ENCODE results near the gene TBL1XR1.

The TBL1XR1 gene

GRCh38 chr3:177110386-177110785, 86.9 kb downstream of the TBL1XR1 start:
- no peak for DNase-seq (ENCODE audit: low read depth, low spot score)

- DNase-seq (ENCODE audit: low read depth, low spot score): no peak
Observed at GRCh38 chr3:177109688-177110330, 87.5 kb downstream of the TBL1XR1 start.

GRCh38 chr3:177108648-177109047, 88.6 kb downstream of the TBL1XR1 start:
- DNase-seq (ENCODE audit: low read depth, low spot score): no peak

- no peak for DNase-seq (ENCODE audit: low read depth, low spot score)
Observed at GRCh38 chr3:177107461-177108239, 89.6 kb downstream of the TBL1XR1 start.

GRCh38 chr3:177106594-177106993, 90.7 kb downstream of the TBL1XR1 start:
- no peak for DNase-seq (ENCODE audit: low read depth, low spot score)

- DNase-seq (ENCODE audit: low read depth, low spot score): no peak
Observed at GRCh38 chr3:177106184-177106583, 91.1 kb downstream of the TBL1XR1 start.

- DNase-seq (ENCODE audit: low read depth, low spot score): no peak
Observed at GRCh38 chr3:177105623-177106022, 91.7 kb downstream of the TBL1XR1 start.

GRCh38 chr3:177104299-177104992, 92.8 kb downstream of the TBL1XR1 start:
- no peak for DNase-seq (ENCODE audit: low read depth, low spot score)

GRCh38 chr3:177102553-177102952, 94.7 kb downstream of the TBL1XR1 start:
- DNase-seq (ENCODE audit: low read depth, low spot score): no peak

GRCh38 chr3:177098551-177098950, 98.7 kb downstream of the TBL1XR1 start:
- no peak for DNase-seq (ENCODE audit: low read depth, low spot score)

GRCh38 chr3:177096615-177097014, 100.7 kb downstream of the TBL1XR1 start:
- no peak for DNase-seq (ENCODE audit: low read depth, low spot score)

GRCh38 chr3:177093966-177094365, 103.3 kb downstream of the TBL1XR1 start:
- DNase-seq (ENCODE audit: low read depth, low spot score): no peak

- DNase-seq (ENCODE audit: low read depth, low spot score): no peak
Observed at GRCh38 chr3:177089901-177090300, 107.4 kb downstream of the TBL1XR1 start.

- DNase-seq (ENCODE audit: low read depth, low spot score): no peak
Observed at GRCh38 chr3:177089110-177089509, 108.2 kb downstream of the TBL1XR1 start.

- no peak for DNase-seq (ENCODE audit: low read depth, low spot score)
Observed at GRCh38 chr3:177085794-177086193, 111.5 kb downstream of the TBL1XR1 start.

- no peak for DNase-seq (ENCODE audit: low read depth, low spot score)
Observed at GRCh38 chr3:177084616-177085015, 112.7 kb downstream of the TBL1XR1 start.

GRCh38 chr3:177080122-177080521, 117.2 kb downstream of the TBL1XR1 start:
- no peak for DNase-seq (ENCODE audit: low read depth, low spot score)

GRCh38 chr3:177079684-177080083, 117.6 kb downstream of the TBL1XR1 start:
- no peak for DNase-seq (ENCODE audit: low read depth, low spot score)

GRCh38 chr3:177071496-177072156, 125.7 kb downstream of the TBL1XR1 start:
- DNase-seq (ENCODE audit: low read depth, low spot score): no peak

GRCh38 chr3:177069514-177070329, 127.6 kb downstream of the TBL1XR1 start:
- DNase-seq (ENCODE audit: low read depth, low spot score): no peak

- no peak for DNase-seq (ENCODE audit: low read depth, low spot score)
Observed at GRCh38 chr3:177068967-177069366, 128.3 kb downstream of the TBL1XR1 start.

All from iPS DF 19.7 (cell line).